ENCODE data around the gene ZDHHC17.

Gene ZDHHC17

GRCh38 chr12:76859611-76860010 is 95.7 kb downstream of the ZDHHC17 start:
- no peak for TF ChIP-seq USF1 (IDR thresholded peaks at IDR 0.05)

DNA sequence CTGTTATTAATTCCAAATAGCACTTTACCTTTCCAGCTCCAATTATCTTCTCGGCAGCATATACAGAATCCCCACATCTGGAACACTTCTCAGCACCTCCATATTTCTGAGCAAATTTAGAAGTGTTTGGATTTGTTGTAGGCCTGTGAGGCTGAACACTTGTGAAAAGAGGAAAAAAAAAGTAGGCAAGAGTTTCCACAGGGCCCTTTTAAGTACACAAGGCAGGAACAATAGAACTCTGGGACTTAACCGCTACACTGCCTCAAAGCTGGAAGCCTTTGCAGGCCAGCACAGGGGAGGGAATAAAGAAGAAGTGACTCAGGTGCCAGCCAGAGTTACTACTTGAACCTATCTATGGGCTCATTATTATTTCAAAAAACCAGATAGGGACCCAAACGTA is 96.3 kb downstream of the ZDHHC17 start:
- TF ChIP-seq RAD21 (IDR thresholded peaks at IDR 0.05; ENCODE audit: low read depth), result no peak
- TF ChIP-seq TEAD4 (IDR thresholded peaks at IDR 0.05), result no peak
- TF ChIP-seq ZBTB7A (IDR thresholded peaks at IDR 0.05; ENCODE audit: low read depth), result no peak
- no peak for TF ChIP-seq CREB1 (IDR thresholded peaks at IDR 0.05; ENCODE audit: low read depth)
- no peak for TF ChIP-seq USF1 (IDR thresholded peaks at IDR 0.05)
- no peak for TF ChIP-seq EGR1 (IDR thresholded peaks at IDR 0.05)
- no peak for TF ChIP-seq MAX (IDR thresholded peaks at IDR 0.05)
- TF ChIP-seq YY1 (IDR thresholded peaks at IDR 0.05; ENCODE audit: low read depth), result no peak
- TF ChIP-seq REST (IDR thresholded peaks at IDR 0.05; ENCODE audit: low read depth), result no peak
- TF ChIP-seq TCF12 (IDR thresholded peaks at IDR 0.05; ENCODE audit: low read depth), result no peak
- TF ChIP-seq FOXM1 (IDR thresholded peaks at IDR 0.05; ENCODE audit: borderline replicate concordance, low read depth), result no peak
- no peak for TF ChIP-seq NFIC (IDR thresholded peaks at IDR 0.05)
- no peak for TF ChIP-seq EP300 (IDR thresholded peaks at IDR 0.05; ENCODE audit: borderline replicate concordance)
- TF ChIP-seq TAF1 (IDR thresholded peaks at IDR 0.05; ENCODE audit: low read depth), result no peak
- TF ChIP-seq CEBPB (IDR thresholded peaks at IDR 0.05), result no peak

DNA sequence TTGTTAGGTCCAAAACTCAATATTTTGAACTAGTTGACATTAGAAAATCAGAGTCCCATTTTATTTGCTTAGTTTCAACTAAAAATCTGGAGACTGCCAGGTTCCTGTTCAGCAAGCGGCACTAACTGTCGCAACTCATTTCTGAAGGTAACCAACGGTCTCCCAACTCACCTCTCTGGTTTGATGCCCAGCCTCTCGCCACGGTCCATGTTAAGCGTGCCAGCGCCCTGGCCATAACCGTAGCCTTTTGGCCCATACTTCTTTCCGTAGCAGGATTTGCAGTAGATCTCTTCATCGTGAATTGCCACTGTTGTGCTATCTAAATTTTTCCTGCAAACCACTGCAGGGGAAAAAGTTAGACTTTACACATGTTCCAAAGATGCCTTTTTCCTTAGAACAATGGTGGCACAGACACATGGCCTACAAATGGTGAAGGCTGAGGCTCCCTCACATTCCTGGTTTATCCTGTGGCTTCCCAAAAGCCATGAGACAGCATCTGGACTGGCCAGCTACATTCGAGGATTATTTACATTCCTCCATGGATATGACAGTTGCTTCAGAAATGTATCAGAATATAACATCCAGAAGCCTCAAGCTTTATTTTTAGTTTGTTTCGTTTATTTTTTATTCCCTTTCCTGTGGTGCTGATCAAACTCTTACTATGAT is 99.2 kb downstream of the ZDHHC17 start:
- TF ChIP-seq NFIC (IDR thresholded peaks at IDR 0.05) (no peak), YY1 (IDR thresholded peaks at IDR 0.05; ENCODE audit: low read depth) (no peak), TCF12 (IDR thresholded peaks at IDR 0.05; ENCODE audit: low read depth) (no peak), CREB1 (IDR thresholded peaks at IDR 0.05; ENCODE audit: low read depth) (no peak), USF1 (IDR thresholded peaks at IDR 0.05) (no peak), TAF1 (IDR thresholded peaks at IDR 0.05; ENCODE audit: low read depth) (no peak), REST (IDR thresholded peaks at IDR 0.05; ENCODE audit: low read depth) (no peak), RAD21 (IDR thresholded peaks at IDR 0.05; ENCODE audit: low read depth) (no peak)

DNA sequence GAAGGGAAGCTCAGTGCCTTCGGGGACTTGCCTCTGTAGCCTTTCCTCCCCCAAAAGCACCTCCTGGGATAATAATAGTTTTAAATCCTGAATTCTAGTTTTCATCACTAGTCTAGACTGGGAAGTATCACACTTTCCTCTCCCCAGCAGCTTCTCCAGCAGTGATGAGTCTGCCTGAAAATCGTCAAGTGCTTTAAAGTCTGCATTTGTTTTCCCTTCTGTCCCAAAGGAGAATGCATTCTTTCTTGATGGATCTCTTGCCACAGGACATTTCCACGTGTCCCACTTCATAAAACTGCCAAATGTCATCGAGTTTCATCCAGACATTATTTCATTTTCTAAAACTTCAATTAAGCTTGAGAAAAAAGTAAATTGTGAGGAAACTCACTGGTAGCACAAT is 99.9 kb downstream of the ZDHHC17 start:
- TF ChIP-seq EGR1 (IDR thresholded peaks at IDR 0.05), result no peak
- TF ChIP-seq EP300 (IDR thresholded peaks at IDR 0.05; ENCODE audit: borderline replicate concordance), result no peak
- TF ChIP-seq TCF12 (IDR thresholded peaks at IDR 0.05; ENCODE audit: low read depth), result no peak
- TF ChIP-seq CEBPB (IDR thresholded peaks at IDR 0.05), result no peak
- no peak for TF ChIP-seq CREB1 (IDR thresholded peaks at IDR 0.05; ENCODE audit: low read depth)
- no peak for TF ChIP-seq MAX (IDR thresholded peaks at IDR 0.05)
- TF ChIP-seq RAD21 (IDR thresholded peaks at IDR 0.05; ENCODE audit: low read depth), result no peak
- no peak for TF ChIP-seq ZBTB7A (IDR thresholded peaks at IDR 0.05; ENCODE audit: low read depth)
- no peak for TF ChIP-seq NFIC (IDR thresholded peaks at IDR 0.05)
- TF ChIP-seq USF1 (IDR thresholded peaks at IDR 0.05), result no peak
- TF ChIP-seq FOXM1 (IDR thresholded peaks at IDR 0.05; ENCODE audit: borderline replicate concordance, low read depth), result no peak
- TF ChIP-seq REST (IDR thresholded peaks at IDR 0.05; ENCODE audit: low read depth), result no peak
- no peak for TF ChIP-seq TEAD4 (IDR thresholded peaks at IDR 0.05)
- TF ChIP-seq YY1 (IDR thresholded peaks at IDR 0.05; ENCODE audit: low read depth), result no peak
- no peak for TF ChIP-seq TAF1 (IDR thresholded peaks at IDR 0.05; ENCODE audit: low read depth)

All from Ishikawa (cell line).